Retinal pigment epithelial cell (primary cell): ENCODE measurements around the gene KCNK5.

Source experiments
- DNase-seq: peaks from one replicate; pipeline ENCODE4 v3.0.0-alpha.2; 2010; ENCODE audit warnings: low read depth
- H3K4me3 ChIP-seq: 2 replicates; pipeline ENCODE4 v1.5.1; 2011; ENCODE audit warnings: mild to moderate bottlenecking, low read length, control low read depth, moderate library complexity
- TF ChIP-seq, protein P1 (sequence below): conservative IDR thresholded peaks from 2 replicates; pipeline ENCODE4 v1.5.1; 2011; ENCODE audit warnings: low read depth, low read length, control low read depth, inconsistent platforms

The KCNK5 gene

GRCh38 chr6:39193201-39193791, 36.0 kb downstream of the KCNK5 start:
- H3K4me3 ChIP-seq: no peak overlapping the region
- TF ChIP-seq, protein P1, sequence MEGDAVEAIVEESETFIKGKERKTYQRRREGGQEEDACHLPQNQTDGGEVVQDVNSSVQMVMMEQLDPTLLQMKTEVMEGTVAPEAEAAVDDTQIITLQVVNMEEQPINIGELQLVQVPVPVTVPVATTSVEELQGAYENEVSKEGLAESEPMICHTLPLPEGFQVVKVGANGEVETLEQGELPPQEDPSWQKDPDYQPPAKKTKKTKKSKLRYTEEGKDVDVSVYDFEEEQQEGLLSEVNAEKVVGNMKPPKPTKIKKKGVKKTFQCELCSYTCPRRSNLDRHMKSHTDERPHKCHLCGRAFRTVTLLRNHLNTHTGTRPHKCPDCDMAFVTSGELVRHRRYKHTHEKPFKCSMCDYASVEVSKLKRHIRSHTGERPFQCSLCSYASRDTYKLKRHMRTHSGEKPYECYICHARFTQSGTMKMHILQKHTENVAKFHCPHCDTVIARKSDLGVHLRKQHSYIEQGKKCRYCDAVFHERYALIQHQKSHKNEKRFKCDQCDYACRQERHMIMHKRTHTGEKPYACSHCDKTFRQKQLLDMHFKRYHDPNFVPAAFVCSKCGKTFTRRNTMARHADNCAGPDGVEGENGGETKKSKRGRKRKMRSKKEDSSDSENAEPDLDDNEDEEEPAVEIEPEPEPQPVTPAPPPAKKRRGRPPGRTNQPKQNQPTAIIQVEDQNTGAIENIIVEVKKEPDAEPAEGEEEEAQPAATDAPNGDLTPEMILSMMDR: no peak
- no peak for DNase-seq

GRCh38 chr6:39192736-39193135, 36.5 kb downstream of the KCNK5 start:
- TF ChIP-seq, protein P1: no peak
- H3K4me3 ChIP-seq: no peak overlapping the region
- DNase-seq: no peak

DNA sequence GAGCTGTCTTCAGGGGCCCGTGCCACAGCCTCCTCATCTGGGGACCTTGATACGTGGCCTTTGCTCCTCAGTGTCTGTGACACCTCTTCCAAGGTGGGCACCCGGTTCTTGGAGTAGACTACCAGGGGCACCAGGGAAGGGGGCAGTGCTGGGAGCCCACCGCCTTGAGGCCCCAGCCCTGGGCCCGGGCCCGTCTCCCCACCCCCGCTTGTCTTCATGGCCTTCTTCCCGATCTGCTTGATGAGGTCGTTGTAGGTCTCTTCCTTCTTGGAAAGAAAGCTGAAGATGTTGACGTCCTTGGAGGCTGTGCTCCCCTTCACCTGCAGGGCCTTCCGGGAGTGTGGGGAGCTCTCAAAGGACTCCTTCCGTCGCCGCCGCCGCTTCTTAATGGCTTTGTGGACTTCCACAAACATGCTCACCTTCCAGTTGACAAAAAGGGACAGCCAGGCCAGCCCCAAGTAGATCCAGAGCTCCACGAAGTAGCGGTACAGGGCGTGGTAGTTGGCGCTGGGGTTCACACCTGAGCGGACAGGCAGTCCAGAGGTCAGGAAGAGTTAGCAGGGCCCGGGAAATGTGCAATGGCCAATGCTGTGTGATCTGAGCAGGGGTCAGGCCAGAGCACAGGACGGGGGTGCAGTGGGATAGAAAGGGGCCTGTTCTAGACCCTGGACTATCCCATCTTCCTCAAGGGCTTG, 37.9 kb downstream of the KCNK5 start:
- TF ChIP-seq, protein P1: no peak
- no peak for DNase-seq
- H3K4me3 ChIP-seq: no peak overlapping the region

DNA sequence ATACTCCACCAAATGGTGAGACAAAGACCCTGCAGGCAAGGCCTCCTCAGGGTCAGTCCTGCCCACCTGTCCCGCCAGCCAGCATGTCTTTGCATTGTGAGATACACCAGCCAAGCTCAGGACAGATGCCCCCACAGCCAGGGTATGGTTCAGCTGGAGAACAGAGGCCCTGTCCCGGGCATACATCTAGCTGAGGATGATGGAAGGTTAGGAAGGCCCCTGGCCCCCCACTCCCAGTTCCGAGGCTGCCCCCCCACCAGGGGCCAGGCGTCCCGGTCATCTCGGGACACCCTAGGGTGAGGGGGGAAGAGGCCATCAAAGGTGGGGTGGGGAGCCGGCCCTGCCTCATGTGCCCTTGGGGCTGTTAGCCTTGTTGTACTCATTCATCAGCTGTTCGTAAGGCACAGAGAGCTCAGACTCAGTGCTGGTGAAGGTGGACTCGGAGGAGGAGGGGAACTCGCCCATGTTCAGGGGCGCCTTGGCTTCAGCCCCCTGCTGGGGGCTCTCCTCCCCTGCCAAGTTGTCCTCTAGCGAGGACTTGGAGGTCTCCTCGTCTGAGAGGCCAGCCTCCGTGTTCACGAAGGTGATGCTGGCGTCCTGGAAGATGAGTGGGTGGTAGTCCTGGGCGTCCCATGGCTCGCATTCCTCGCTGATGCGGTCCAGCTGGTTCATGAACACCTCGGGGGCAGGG, 38.6 kb downstream of the KCNK5 start:
- H3K4me3 ChIP-seq: no peak overlapping the region
- TF ChIP-seq, protein P1: no peak
- DNase-seq: no peak

- TF ChIP-seq, protein P1: peak; percentile 73
- no peak for DNase-seq
- H3K4me3 ChIP-seq: no peak overlapping the region
Observed at GRCh38 chr6:39189915-39190544, 39.2 kb downstream of the KCNK5 start.

- TF ChIP-seq, protein P1: no peak
- no peak for DNase-seq
- H3K4me3 ChIP-seq: no peak overlapping the region
Observed at GRCh38 chr6:39189131-39189530, 40.1 kb downstream of the KCNK5 start.
